ENCODE measurements around the gene TASP1.
"Not testable (repeated sequence)": the region's sequence is repeated elsewhere in the genome, so short reads cannot be mapped to it uniquely, and the experiment has no call there.

The TASP1 gene

DNA sequence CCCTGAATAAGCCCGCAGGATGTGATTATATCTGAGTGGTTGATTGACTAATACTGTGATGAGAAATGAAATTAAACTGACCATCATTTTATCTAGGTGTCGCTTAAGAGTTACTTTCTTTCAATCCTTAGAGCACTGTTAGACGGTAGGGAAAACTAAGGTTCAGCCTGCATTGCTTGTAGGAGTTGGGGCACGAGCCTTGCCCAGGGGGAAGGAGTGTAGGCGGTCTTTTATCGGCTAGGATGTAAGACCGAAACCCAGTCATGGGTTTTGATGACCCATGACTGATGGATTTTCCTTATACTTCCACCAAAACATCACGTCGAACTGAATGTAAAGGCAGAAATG is 392 bp upstream of the TASP1 start:
- Histone ChIP-seq H3K9me3 (ENCODE audit: insufficient read depth, low read length) (no peaks in the 10 kb centered on the region), H3K9me2 (replicated peaks; ENCODE audit: insufficient read depth, low read length) (no peaks in the 10 kb centered on the region), H3F3A (ENCODE audit: insufficient read depth) (no peaks in the 10 kb centered on the region), H3K9ac (ENCODE audit: low read length) (peak overlapping the region; percentile 79; the same call in 1 of the 2 replicates), H3K27me3 (ENCODE audit: low read length) (no peaks in the 10 kb centered on the region), H3K36me3 (ENCODE audit: low read length) (no peaks in the 10 kb centered on the region), H3K79me2 (ENCODE audit: insufficient read depth, low read length) (peaks cover 28% of the 10 kb centered on the region), H3K27ac (ENCODE audit: low read depth, low read length) (no peak overlapping the region), H3K4me3 (ENCODE audit: insufficient read depth, low read length, poor library complexity, severe bottlenecking) (peak overlapping the region; percentile 88), H2AFZ (ENCODE audit: low read depth, low read length, severe bottlenecking) (peak overlapping the region; percentile 100), H3K4me2 (ENCODE audit: low read depth, low read length, poor library complexity, severe bottlenecking) (peak overlapping the region; percentile 91), H4K20me1 (ENCODE audit: low read depth, low read length) (no peaks in the 10 kb centered on the region)
- TF ChIP-seq EZH2phosphoT487 (conservative IDR thresholded peaks at IDR 0.05; ENCODE audit: low read length) = no peak
- TF ChIP-seq, protein P1, sequence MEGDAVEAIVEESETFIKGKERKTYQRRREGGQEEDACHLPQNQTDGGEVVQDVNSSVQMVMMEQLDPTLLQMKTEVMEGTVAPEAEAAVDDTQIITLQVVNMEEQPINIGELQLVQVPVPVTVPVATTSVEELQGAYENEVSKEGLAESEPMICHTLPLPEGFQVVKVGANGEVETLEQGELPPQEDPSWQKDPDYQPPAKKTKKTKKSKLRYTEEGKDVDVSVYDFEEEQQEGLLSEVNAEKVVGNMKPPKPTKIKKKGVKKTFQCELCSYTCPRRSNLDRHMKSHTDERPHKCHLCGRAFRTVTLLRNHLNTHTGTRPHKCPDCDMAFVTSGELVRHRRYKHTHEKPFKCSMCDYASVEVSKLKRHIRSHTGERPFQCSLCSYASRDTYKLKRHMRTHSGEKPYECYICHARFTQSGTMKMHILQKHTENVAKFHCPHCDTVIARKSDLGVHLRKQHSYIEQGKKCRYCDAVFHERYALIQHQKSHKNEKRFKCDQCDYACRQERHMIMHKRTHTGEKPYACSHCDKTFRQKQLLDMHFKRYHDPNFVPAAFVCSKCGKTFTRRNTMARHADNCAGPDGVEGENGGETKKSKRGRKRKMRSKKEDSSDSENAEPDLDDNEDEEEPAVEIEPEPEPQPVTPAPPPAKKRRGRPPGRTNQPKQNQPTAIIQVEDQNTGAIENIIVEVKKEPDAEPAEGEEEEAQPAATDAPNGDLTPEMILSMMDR (IDR thresholded peaks at IDR 0.05; ENCODE audit: insufficient read depth, low read length, poor library complexity, severe bottlenecking) = no peak

- H3K9me2 ChIP-seq (replicated peaks; ENCODE audit: insufficient read depth, low read length) = no peaks in the 10 kb centered on the region
- no peaks in the 10 kb centered on the region for H3K9me3 ChIP-seq (ENCODE audit: insufficient read depth, low read length)
- peak overlapping the region; percentile 91 for H3K4me2 ChIP-seq (ENCODE audit: low read depth, low read length, poor library complexity, severe bottlenecking)
- H3F3A ChIP-seq (ENCODE audit: insufficient read depth) = no peaks in the 10 kb centered on the region
- no peaks in the 10 kb centered on the region for H3K27me3 ChIP-seq (ENCODE audit: low read length)
- peak overlapping the region; percentile 79 for H3K9ac ChIP-seq (ENCODE audit: low read length)
- TF ChIP-seq, protein P1 (IDR thresholded peaks at IDR 0.05; ENCODE audit: insufficient read depth, low read length, poor library complexity, severe bottlenecking) = no peak
- TF ChIP-seq EZH2phosphoT487 (conservative IDR thresholded peaks at IDR 0.05; ENCODE audit: low read length) = no peak
- H4K20me1 ChIP-seq (ENCODE audit: low read depth, low read length) = 0 out of 2 replicates have a peak, but pooled peaks cover under 1% of the 10 kb centered on the region
- no peaks in the 10 kb centered on the region for H3K36me3 ChIP-seq (ENCODE audit: low read length)
- H3K4me3 ChIP-seq (ENCODE audit: insufficient read depth, low read length, poor library complexity, severe bottlenecking) = peak overlapping the region; percentile 88
- no peak overlapping the region for H3K27ac ChIP-seq (ENCODE audit: low read depth, low read length)
- peak overlapping the region; percentile 94 for H2AFZ ChIP-seq (ENCODE audit: low read depth, low read length, severe bottlenecking)
- peaks cover 28% of the 10 kb centered on the region for H3K79me2 ChIP-seq (ENCODE audit: insufficient read depth, low read length)
These were observed 603 bp downstream of the TASP1 start for GRCh38 chr20:13638162-13638495.

DNA sequence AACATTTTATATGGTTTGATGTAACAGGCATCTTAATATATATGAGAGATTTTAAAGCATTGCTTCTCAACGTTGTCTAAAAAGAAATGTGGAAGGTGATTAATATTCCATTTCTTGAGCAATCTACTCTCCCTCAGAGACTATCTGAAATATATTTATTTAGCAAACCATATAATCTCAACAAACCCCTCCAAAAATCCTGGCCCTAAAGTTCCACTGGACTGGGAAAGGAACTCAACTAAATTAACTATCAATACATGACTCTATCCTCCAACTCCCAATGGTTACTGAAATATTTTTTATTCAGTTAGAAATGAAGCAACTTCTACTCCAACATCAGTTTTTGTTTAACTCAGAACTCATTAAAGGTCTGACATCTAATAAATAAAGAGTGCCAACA is 6.3 kb downstream of the TASP1 start:
- H3K9me3 ChIP-seq (ENCODE audit: insufficient read depth, low read length) = no peaks in the 10 kb centered on the region
- no peak for TF ChIP-seq EZH2phosphoT487 (conservative IDR thresholded peaks at IDR 0.05; ENCODE audit: low read length)
- TF ChIP-seq, protein P1 (IDR thresholded peaks at IDR 0.05; ENCODE audit: insufficient read depth, low read length, poor library complexity, severe bottlenecking) = no peak
- H3K27me3 ChIP-seq (ENCODE audit: low read length) = no peaks in the 10 kb centered on the region
- H3K79me2 ChIP-seq (ENCODE audit: insufficient read depth, low read length) = peaks cover 32% of the 10 kb centered on the region
- H2AFZ ChIP-seq (ENCODE audit: low read depth, low read length, severe bottlenecking) = no peak overlapping the region
- H3K9ac ChIP-seq (ENCODE audit: low read length) = no peak overlapping the region
- no peaks in the 10 kb centered on the region for H3K9me2 ChIP-seq (replicated peaks; ENCODE audit: insufficient read depth, low read length)
- H3K4me2 ChIP-seq (ENCODE audit: low read depth, low read length, poor library complexity, severe bottlenecking) = no peak overlapping the region
- H3K4me3 ChIP-seq (ENCODE audit: insufficient read depth, low read length, poor library complexity, severe bottlenecking) = no peak overlapping the region
- no peaks in the 10 kb centered on the region for H3K36me3 ChIP-seq (ENCODE audit: low read length)
- no peak overlapping the region for H3K27ac ChIP-seq (ENCODE audit: low read depth, low read length)
- no peaks in the 10 kb centered on the region for H3F3A ChIP-seq (ENCODE audit: insufficient read depth)
- H4K20me1 ChIP-seq (ENCODE audit: low read depth, low read length) = 0 out of 2 replicates have a peak, but pooled peaks cover 5% of the 10 kb centered on the region

DNA sequence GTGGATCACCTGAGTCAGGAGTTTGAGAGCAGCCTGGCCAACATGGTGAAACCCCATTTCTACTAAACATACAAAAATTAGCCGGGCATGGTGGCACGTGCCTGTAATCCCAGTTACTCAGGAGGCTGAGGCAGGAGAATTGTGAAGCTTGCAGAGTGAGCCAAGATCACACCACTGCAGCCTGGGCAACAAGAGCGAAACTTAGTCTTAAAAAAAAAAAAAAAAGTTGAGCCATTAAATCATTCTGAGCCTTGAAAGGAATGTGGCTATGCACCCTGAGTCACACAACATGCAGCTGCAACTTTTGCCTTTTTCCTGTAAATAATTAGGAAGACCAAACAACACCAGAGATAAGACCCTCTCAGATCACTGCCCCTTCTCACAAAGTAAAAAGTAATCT is 11.2 kb downstream of the TASP1 start:
- H3K9me2 ChIP-seq (replicated peaks; ENCODE audit: insufficient read depth, low read length); H3K9ac ChIP-seq (ENCODE audit: low read length); H3F3A ChIP-seq (ENCODE audit: insufficient read depth); H3K4me2 ChIP-seq (ENCODE audit: low read depth, low read length, poor library complexity, severe bottlenecking); H2AFZ ChIP-seq (ENCODE audit: low read depth, low read length, severe bottlenecking); H3K9me3 ChIP-seq (ENCODE audit: insufficient read depth, low read length); H3K79me2 ChIP-seq (ENCODE audit: insufficient read depth, low read length); H3K27ac ChIP-seq (ENCODE audit: low read depth, low read length); H4K20me1 ChIP-seq (ENCODE audit: low read depth, low read length); H3K36me3 ChIP-seq (ENCODE audit: low read length); H3K4me3 ChIP-seq (ENCODE audit: insufficient read depth, low read length, poor library complexity, severe bottlenecking); H3K27me3 ChIP-seq (ENCODE audit: low read length): not testable (repeated sequence)
